ENCODE data around the gene EARS2. TPM values are rescaled to one million over a fixed set of nuclear protein-coding genes. Genes with fewer than 3 reads are reported as not detected.

EARS2 gene
- total and polyA plus RNA-seq, 9 of the 15 experiments (the other 6 are each of a cell fraction or from before 2014, with no cell fraction given), result 17.6 to 58.6 (median 36.3) TPM

- CTCF ChIA-PET (ENCODE audit: low intra/inter-chr PET ratio), result no interaction called here
These were observed 42.6 kb downstream of the EARS2 start for GRCh38 chr16:23514381-23515152.

More at GRCh38 chr16:23514381-23515152, 42.6 kb downstream of the EARS2 start:
- Histone ChIP-seq H3K4me1 (replicated peaks in 1 of 2; ENCODE audit: control insufficient read depth in 2 of 2, insufficient read depth in 2 of 2, low read length in 2 of 2) (peaks cover 21% of the 10 kb centered on the region in 2 experiments; a peak in 4 of 5 replicates), H4K20me1 (replicated peaks; ENCODE audit: control insufficient read depth, insufficient read depth, low read length) (no peaks in the 10 kb centered on the region), H3K4me3 (no peak overlapping the region), H3K27ac (ENCODE audit: extremely low read depth, low read depth, low read length) (no peak overlapping the region), H3K36me3 (ENCODE audit: control insufficient read depth, insufficient read depth, low read length) (peaks cover 16% of the 10 kb centered on the region; the same call in 1 of the 3 replicates), H3K79me2 (ENCODE audit: control insufficient read depth, insufficient read depth, low read length) (peaks cover 8% of the 10 kb centered on the region), H3K4me2 (ENCODE audit: insufficient read depth, low read length) (no peak overlapping the region), H3K9me1 (ENCODE audit: control insufficient read depth, insufficient read depth, low read length) (no peaks in the 10 kb centered on the region), H3K9ac (ENCODE audit: insufficient read depth in 1 of 2, low read depth in 2 of 2, low read length in 2 of 2) (no peak overlapping the region), H3K9me3 (replicated peaks; ENCODE audit: control insufficient read depth, insufficient read depth, low read depth, low read length) (no peaks in the 10 kb centered on the region), H3K27me3 (ENCODE audit: control insufficient read depth in 2 of 2, insufficient read depth in 2 of 2, low read length in 2 of 2) (no peaks in the 10 kb centered on the region), H2AFZ (ENCODE audit: low read depth, low read length) (no peak overlapping the region)
- ATAC-seq (no peak), DNase-seq (ENCODE audit: extremely low read depth in 1 of 4, low spot score in 3 of 4) (no peak), FAIRE-seq (no peak)
- POLR2A ChIA-PET, result interaction anchor here (0.6 to 1.8 kb wide), 2 partner anchors 12 to 1925 kb away, joined by 3 to 4 read pairs; no protein-coding TSS in a partner anchor
- TF ChIP-seq RNF2 (IDR thresholded peaks at IDR 0.05) (no peak), CHAMP1 (IDR thresholded peaks at IDR 0.05) (no peak), GTF2B (IDR thresholded peaks at IDR 0.05; ENCODE audit: extremely low read depth, insufficient read length) (no peak)
- in situ Hi-C loops (cut with MboI) (no loop called here), intact Hi-C loops (cut with micrococcal nuclease) (no loop called here)
- whole genome bisulfite sequencing (ENCODE audit: insufficient coverage, low coverage, missing lambda C conversion rate), result 82% methylated on average over 7 of the region's 7 CpGs
- no TSS peak for BruUV-seq (replicated peaks)
